Measurements from ENCODE around the gene CROCC2. TPM values are rescaled to one million over a fixed set of nuclear protein-coding genes. Genes with fewer than 3 reads are reported as not detected.

The CROCC2 gene
- total RNA-seq, 2 donors from 2014 or later = not detected

GRCh38 chr2:240968731-240969624, 62.8 kb downstream of the CROCC2 start:
- Histone ChIP-seq H3K27me3 (replicated peaks; ENCODE audit: insufficient read depth) (peaks cover 6% of the 10 kb centered on the region), H3K36me3 (no peaks in the 10 kb centered on the region), H3K9me3 (no peaks in the 10 kb centered on the region), H3K4me1 (ENCODE audit: control insufficient read depth in 1 of 2, low read depth in 2 of 2) (no peaks in the 10 kb centered on the region), H3K27ac (no peak overlapping the region), H3K4me3 (no peak overlapping the region)
- TF ChIP-seq CTCF (IDR thresholded peaks at IDR 0.05) = no peak
- DNase-seq (ENCODE audit: low spot score) = no peak
- ATAC-seq (ENCODE audit: insufficient number of reproducible peaks, low FRiP score, low read depth) = no peak

- peaks cover 6% of the 10 kb centered on the region for H3K27me3 ChIP-seq (replicated peaks; ENCODE audit: insufficient read depth)
- H3K27ac ChIP-seq = no peak overlapping the region
- H3K4me3 ChIP-seq = no peak overlapping the region
- H3K9me3 ChIP-seq = no peaks in the 10 kb centered on the region
- TF ChIP-seq CTCF (IDR thresholded peaks at IDR 0.05) = no peak
- H3K36me3 ChIP-seq = no peaks in the 10 kb centered on the region
- ATAC-seq (ENCODE audit: insufficient number of reproducible peaks, low FRiP score, low read depth) (no peak), DNase-seq (ENCODE audit: low spot score) (no peak)
- H3K4me1 ChIP-seq (ENCODE audit: control insufficient read depth in 1 of 2, low read depth in 2 of 2) = no peaks in the 10 kb centered on the region
Measured at GRCh38 chr2:240970104-240970503, 64.0 kb downstream of the CROCC2 start.

- no peaks in the 10 kb centered on the region for H3K36me3 ChIP-seq
- peaks cover 6% of the 10 kb centered on the region for H3K27me3 ChIP-seq (replicated peaks; ENCODE audit: insufficient read depth)
- no peaks in the 10 kb centered on the region for H3K9me3 ChIP-seq
- H3K4me1 ChIP-seq (ENCODE audit: control insufficient read depth in 1 of 2, low read depth in 2 of 2) = no peaks in the 10 kb centered on the region
- ATAC-seq (ENCODE audit: insufficient number of reproducible peaks, low FRiP score, low read depth) = no peak
- no peak for TF ChIP-seq CTCF (IDR thresholded peaks at IDR 0.05)
- DNase-seq (ENCODE audit: low spot score) = no peak
- no peak overlapping the region for H3K27ac ChIP-seq
- H3K4me3 ChIP-seq = no peak overlapping the region
Measured at GRCh38 chr2:240970816-240971215, 64.7 kb downstream of the CROCC2 start.

GRCh38 chr2:240972201-240972600, 66.1 kb downstream of the CROCC2 start:
- Histone ChIP-seq H3K27ac (no peak overlapping the region), H3K36me3 (no peaks in the 10 kb centered on the region), H3K9me3 (no peaks in the 10 kb centered on the region), H3K4me1 (ENCODE audit: control insufficient read depth in 1 of 2, low read depth in 2 of 2) (no peaks in the 10 kb centered on the region), H3K27me3 (replicated peaks; ENCODE audit: insufficient read depth) (peaks cover 6% of the 10 kb centered on the region), H3K4me3 (no peak overlapping the region)
- DNase-seq (ENCODE audit: low spot score) (no peak), ATAC-seq (ENCODE audit: insufficient number of reproducible peaks, low FRiP score, low read depth) (no peak)
- no peak for TF ChIP-seq CTCF (IDR thresholded peaks at IDR 0.05)

GRCh38 chr2:240972636-240973521, 66.7 kb downstream of the CROCC2 start:
- no peak for TF ChIP-seq CTCF (IDR thresholded peaks at IDR 0.05)
- no peak overlapping the region for H3K27ac ChIP-seq
- no peak for DNase-seq (ENCODE audit: low spot score)
- no peaks in the 10 kb centered on the region for H3K4me1 ChIP-seq (ENCODE audit: control insufficient read depth in 1 of 2, low read depth in 2 of 2)
- peaks cover 6% of the 10 kb centered on the region for H3K27me3 ChIP-seq (replicated peaks; ENCODE audit: insufficient read depth)
- no peaks in the 10 kb centered on the region for H3K36me3 ChIP-seq
- no peak for ATAC-seq (ENCODE audit: insufficient number of reproducible peaks, low FRiP score, low read depth)
- H3K4me3 ChIP-seq = no peak overlapping the region
- H3K9me3 ChIP-seq = no peaks in the 10 kb centered on the region
